GM19372 (cell line): ENCODE results near the gene KCNIP1.

Experiments
- ATAC-seq: cut with Tn5 transposase; IDR thresholded peaks from one replicate; pipeline ENCODE4 v1.9.1; 2021; ENCODE audit warnings: mild to moderate bottlenecking, low read depth, moderate library complexity; ENCODE audit not compliant: unreplicated experiment

KCNIP1 gene

DNA sequence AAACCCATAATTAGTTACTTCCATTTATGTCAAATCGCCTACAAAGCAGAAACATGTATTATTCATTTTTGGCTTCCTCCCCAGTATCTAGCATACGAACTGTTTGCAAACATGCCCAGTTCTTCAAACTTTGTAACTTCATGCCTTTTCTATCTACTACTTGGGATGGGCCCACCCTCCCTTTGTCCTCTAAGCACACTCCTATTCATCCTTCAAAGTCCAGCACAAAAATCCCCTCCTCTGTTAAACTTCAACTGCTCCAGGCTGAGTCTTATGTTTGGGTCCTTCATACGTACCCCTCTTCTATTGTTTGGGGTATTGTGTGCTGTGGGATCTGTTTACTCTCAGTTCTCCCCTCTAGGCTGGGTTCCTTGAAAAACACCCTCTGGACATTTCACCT is 55.5 kb downstream of the KCNIP1 start:
- ATAC-seq, result no peak

DNA sequence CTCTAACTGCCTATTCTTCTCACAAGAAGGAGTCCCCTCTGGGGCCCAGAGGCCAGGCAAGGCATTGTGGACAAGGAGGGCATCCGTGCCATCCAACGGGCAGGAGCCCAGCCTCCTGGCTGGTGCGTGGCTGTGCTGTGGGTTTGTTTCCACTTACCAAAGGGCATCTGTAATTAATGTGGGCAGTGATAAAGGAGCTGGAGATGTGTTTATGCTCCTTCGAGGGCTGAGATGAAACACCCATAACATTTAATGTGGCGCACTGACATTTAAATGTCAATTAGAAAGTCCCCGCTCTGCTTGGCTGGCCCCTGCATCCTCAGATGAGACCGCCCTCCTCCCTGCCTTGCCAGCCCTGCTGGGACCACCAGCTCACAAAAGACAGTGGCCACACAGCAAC is 57.1 kb downstream of the KCNIP1 start:
- no peak for ATAC-seq

GRCh38 chr5:170562166-170562874 is 58.5 kb downstream of the KCNIP1 start:
- no peak for ATAC-seq

- ATAC-seq, result no peak
These were observed 59.0 kb downstream of the KCNIP1 start for GRCh38 chr5:170562875-170563228.

DNA sequence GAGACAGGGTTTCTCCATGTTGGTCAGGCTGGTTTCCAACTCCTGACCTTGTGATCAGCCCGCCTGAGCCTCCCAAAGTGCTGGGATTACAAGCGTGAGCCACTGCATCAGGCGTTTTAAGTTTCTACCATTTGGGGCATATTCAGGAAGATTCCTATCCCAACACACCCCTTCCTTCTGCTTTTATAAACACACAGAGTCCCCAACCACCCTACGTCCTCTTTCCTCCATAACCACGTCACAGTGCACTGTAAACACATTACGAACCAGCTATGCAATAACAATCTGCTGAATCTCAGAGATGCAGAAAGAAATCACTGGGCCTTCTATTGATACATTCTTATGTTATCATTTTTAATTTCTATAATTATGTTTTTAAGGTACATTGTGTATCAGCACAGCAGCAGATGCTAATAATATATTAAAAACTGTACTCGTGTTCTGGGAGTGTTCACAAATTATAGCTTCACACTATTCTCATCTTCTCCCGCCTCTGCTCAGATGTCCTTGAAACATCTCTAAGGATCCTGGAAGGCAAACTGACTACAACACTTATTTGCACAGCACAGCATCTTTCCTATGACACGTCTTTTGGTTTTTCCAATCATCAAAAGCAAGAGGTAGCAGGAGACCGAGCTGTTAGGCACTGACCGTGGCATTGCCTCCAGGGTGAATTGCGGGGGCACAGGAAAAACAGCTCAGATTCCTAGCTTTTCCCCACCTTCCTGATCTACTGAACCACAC is 60.2 kb downstream of the KCNIP1 start:
- no peak for ATAC-seq

- no peak for ATAC-seq
These were observed 61.3 kb downstream of the KCNIP1 start for GRCh38 chr5:170565072-170565471.

DNA sequence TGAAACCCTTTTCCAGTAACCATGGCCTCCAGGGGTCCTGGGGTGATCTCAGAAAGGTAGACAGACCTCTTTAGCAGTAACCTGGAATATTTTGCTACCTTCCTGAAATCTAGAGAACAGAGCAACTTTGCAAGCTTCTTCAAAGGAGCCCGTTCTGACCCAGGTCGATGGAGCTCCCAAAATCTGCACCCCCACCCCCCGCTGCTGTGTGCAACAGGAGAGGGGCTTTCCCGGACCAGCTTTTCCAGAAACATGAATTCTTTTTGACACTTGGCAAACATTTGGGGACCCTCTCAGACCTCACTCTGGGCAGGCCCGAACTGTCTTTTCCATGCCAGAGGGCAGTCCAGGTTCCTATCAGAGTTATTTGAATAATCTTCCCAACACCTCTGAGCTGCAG is 65.3 kb downstream of the KCNIP1 start:
- no peak for ATAC-seq

- ATAC-seq, result no peak
These were observed 66.7 kb downstream of the KCNIP1 start for GRCh38 chr5:170570476-170570875.

DNA sequence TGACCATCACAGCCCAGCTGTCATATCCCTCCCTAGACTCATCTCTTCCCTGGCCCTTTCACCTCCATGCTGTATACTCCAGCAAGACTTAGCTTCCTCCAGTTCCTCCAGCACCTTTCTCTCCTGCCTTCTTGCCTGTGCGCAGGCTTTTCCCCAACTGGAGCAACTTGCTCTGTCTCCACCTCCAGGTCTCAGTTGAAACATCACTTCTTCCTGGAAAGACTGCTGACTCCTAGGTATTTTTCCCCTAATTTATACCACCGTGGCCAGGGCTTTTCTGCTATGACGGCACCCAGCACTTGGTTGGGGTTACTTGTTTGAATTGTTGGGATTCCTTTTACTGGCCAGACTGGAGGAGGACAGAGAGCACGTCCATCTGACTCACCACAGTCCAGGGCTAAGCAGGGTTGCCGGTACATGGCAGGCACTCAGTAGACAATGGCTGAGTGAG is 67.5 kb downstream of the KCNIP1 start:
- ATAC-seq, result no peak

GRCh38 chr5:170571875-170572852 is 68.3 kb downstream of the KCNIP1 start:
- ATAC-seq, result no peak

GRCh38 chr5:170573114-170573513 is 69.3 kb downstream of the KCNIP1 start:
- no peak for ATAC-seq

GRCh38 chr5:170573660-170574059 is 69.8 kb downstream of the KCNIP1 start:
- ATAC-seq, result no peak

GRCh38 chr5:170576602-170577535 is 73.0 kb downstream of the KCNIP1 start:
- no peak for ATAC-seq

DNA sequence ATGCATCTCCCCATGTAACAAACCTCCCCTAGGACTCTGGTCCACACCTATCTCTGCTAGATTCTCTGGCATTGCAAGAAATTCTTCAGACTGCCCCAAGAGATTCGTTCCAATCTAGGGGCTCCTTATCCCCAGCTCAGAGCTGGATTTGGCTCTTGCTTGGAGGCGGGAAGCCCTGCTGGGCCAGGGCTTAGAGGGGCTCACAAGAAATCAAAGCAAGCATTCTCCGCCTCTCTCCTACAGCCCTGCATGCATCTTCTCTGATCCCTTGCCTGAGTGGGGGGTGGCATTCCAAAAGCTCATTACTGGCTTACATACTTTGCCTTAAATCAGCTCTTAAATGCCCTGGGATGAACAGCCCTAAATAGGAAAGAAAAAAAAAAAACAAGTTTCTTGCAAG is 75.8 kb downstream of the KCNIP1 start:
- no peak for ATAC-seq

- no peak for ATAC-seq
These were observed 77.4 kb downstream of the KCNIP1 start for GRCh38 chr5:170581211-170581610.

DNA sequence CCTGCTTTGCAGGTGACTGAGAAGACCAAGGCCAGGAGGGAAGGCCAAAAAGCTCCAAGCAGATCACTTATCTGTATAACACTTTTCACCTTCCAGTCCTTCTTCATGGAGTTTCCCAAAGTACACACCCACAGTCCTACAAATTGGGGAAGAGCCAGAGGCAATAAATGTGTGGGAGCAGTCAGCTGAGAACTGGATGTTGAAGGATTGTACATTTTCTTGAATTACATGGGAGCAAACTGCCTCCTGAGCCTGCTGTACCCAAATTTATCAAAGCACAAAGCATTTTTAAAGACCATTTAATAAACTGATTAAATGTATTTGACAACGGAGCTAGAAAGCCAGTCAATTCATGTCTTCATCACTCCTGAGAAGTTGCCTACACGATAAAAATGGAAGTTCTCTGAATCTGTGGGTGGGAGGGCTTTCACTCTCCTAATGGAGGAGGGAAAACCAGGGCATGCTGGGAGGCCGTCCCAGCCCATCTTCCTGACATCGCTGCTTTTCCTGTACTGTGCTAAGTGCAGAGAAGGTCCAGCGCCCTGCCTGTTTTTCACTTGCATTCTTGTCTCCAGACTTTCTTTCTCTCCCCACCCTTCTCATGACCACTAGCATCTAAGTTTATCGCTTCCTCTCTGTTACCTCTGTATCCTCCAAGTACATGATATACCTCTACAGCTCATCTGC is 79.0 kb downstream of the KCNIP1 start:
- ATAC-seq, result no peak

DNA sequence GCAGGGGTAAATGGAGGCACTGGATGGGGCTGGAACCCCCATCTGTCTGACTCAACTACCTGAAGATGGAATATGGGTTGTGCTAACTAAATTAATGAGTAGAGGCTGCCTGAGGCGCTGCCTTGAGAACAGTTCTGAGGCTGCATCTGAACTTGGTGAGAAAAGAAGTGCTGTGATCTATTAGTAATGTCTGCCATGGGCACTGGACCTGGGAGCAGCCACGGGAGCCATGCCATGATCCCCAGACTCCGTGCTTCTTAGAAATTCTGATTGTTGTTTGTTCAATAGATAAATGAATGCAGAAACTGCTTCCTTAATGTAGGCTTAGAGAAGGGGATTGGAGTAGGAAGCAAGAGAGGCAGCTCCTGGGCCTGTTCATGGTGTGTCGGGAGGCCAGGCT is 80.2 kb downstream of the KCNIP1 start:
- no peak for ATAC-seq

DNA sequence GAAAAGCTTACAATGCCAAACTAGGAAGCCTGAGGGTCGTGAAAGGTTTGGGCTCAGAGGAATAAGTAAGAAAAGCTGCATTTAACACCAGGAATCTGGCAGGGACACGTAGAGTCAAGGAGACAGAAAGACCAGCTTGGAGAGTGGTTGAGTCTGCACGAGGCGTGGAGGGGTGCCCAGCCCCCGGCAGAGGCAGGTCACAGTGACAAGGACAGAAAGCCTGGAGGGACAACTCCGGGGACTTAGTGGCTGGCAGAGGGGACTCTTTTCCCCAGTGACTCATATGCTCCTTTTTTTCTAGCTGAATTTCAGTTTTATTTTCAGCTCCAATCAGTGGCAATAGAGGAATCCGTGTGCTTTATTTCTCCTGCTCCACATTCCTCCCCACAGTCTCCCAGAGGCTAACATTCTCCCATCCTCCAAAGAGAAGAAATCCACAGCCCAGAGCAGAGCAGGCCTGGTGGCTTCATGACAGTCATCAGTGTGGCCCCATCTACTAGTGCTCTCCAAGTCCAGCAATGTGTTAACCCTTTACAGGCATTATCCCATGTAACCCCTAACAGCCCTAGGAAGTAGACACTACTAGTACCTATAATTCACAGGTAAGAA is 80.7 kb downstream of the KCNIP1 start:
- ATAC-seq, result no peak
